Tibial nerve (tissue), 4 donors: ENCODE data around the gene ZNF584.

Experiments
- CTCF ChIP-seq, 5 experiments: fragments of 200-600 bp in 3 of 5; fragments of 450-650 bp in 2 of 5; sonication (generic) in 3 of 5; IDR thresholded peaks; one replicate each; pipeline ENCODE4 v1.5.1; 2016 to 2019; ENCODE audit warnings: antibody characterized with exemption in 5 of 5, mild to moderate bottlenecking in 3 of 5, moderate library complexity in 2 of 5
- EP300 ChIP-seq, 2 donors: sonication (generic); formaldehyde crosslinking; IDR thresholded peaks; one replicate each; pipeline ENCODE4 v1.6.1; 2017; ENCODE audit warnings: antibody characterized with exemption in 2 of 2, mild to moderate bottlenecking in 1 of 2
- POLR2A ChIP-seq, 2 donors: fragments of 450-650 bp; IDR thresholded peaks; one replicate each; pipeline ENCODE4 v1.6.1; 2017; ENCODE audit warnings: antibody characterized with exemption in 2 of 2, mild to moderate bottlenecking in 2 of 2, moderate library complexity in 2 of 2

GRCh38 chr19:58406818-58407657, 1.4 kb upstream of the ZNF584 start:
- TF ChIP-seq CTCF (IDR thresholded peaks at IDR 0.05) (peak in 1 of 5 experiments; percentile 33), EP300 (IDR thresholded peaks at IDR 0.05) (no peak), POLR2A (IDR thresholded peaks at IDR 0.05) (no peak)
